ENCODE data around the gene SMARCD1. TPM values are rescaled to one million over a fixed set of nuclear protein-coding genes. Genes with fewer than 3 reads are reported as not detected.

Gene SMARCD1
- total and polyA plus RNA-seq, 11 donors = 8.5 to 35.7 (median 19.3) TPM

- Histone ChIP-seq H3K4me1 (peaks cover 0 to 8% (median 2%) of the 10 kb centered on the region in 12 donors), H3K4me3 (no peak overlapping the region), H3K27ac (no peak overlapping the region), H3K27me3 (no peaks in the 10 kb centered on the region), H3K9me3 (no peaks in the 10 kb centered on the region), H3K36me3 (no peaks in the 10 kb centered on the region)
- TF ChIP-seq CTCF (IDR thresholded peaks at IDR 0.05) = no peak
- no peak for TF ChIP-seq POLR2A (IDR thresholded peaks at IDR 0.05)
- ATAC-seq = no peak
- no peak for DNase-seq
- intact Hi-C loops (cut with DNase I) = loop anchor here in 8 of 10 donors (1.0 to 10.0 kb wide), 6 partner anchors 99 to 329 kb away; partner anchors contain the start of gene LARP4 (in 1 of the 8)
- WGBS, 4 donors = 86 to 100% (median 99%) methylated on average over 1 of the region's 1 CpG
Observed at GRCh38 chr12:50075808-50076170, 9.4 kb upstream of the SMARCD1 start.

GRCh38 chr12:50077099-50077498 is 8.0 kb upstream of the SMARCD1 start:
- DNase-seq = no peak
- H3K9me3 ChIP-seq = no peaks in the 10 kb centered on the region
- H3K36me3 ChIP-seq = no peaks in the 10 kb centered on the region
- intact Hi-C loops (cut with DNase I) = loop anchor here in 6 of 10 donors (10.0 kb wide), 3 partner anchors 238 to 328 kb away; partner anchors contain the start of gene LARP4 (in 1 of the 6)
- TF ChIP-seq CTCF (IDR thresholded peaks at IDR 0.05) = no peak
- TF ChIP-seq POLR2A (IDR thresholded peaks at IDR 0.05) = no peak
- no peak for ATAC-seq
- H3K4me1 ChIP-seq = peaks cover 0 to 10% (median 0%) of the 10 kb centered on the region in 12 donors
- WGBS, 4 donors = 85 to 92% (median 90%) methylated on average over 12 of the region's 12 CpGs
- H3K27ac ChIP-seq = no peak overlapping the region
- no peak overlapping the region for H3K4me3 ChIP-seq
- no peaks in the 10 kb centered on the region for H3K27me3 ChIP-seq

GRCh38 chr12:50078281-50078680 is 6.9 kb upstream of the SMARCD1 start:
- DNase-seq (no peak), ATAC-seq (no peak)
- no peaks in the 10 kb centered on the region for H3K36me3 ChIP-seq
- intact Hi-C loops (cut with DNase I) = loop anchor here in 6 of 10 donors (10.0 kb wide), 3 partner anchors 237 to 327 kb away; partner anchors contain the start of gene LARP4 (in 1 of the 6)
- no peaks in the 10 kb centered on the region for H3K27me3 ChIP-seq
- no peaks in the 10 kb centered on the region for H3K9me3 ChIP-seq
- TF ChIP-seq POLR2A (IDR thresholded peaks at IDR 0.05) (no peak), CTCF (IDR thresholded peaks at IDR 0.05) (no peak)
- no peak overlapping the region for H3K4me3 ChIP-seq
- WGBS, 4 donors = 95 to 98% (median 96%) methylated on average over 10 of the region's 10 CpGs
- no peak overlapping the region for H3K27ac ChIP-seq
- H3K4me1 ChIP-seq = peaks cover 0 to 10% (median 0%) of the 10 kb centered on the region in 12 donors

GRCh38 chr12:50079771-50080170 is 5.4 kb upstream of the SMARCD1 start:
- intact Hi-C loops (cut with DNase I) = loop anchor here in 9 of 10 donors (10.0 kb wide), 3 partner anchors 235 to 325 kb away; partner anchors contain the start of gene LARP4 (in 1 of the 9)

More at GRCh38 chr12:50079771-50080170, 5.4 kb upstream of the SMARCD1 start:
- Histone ChIP-seq H3K27me3 (no peaks in the 10 kb centered on the region), H3K4me3 (no peak overlapping the region), H3K36me3 (no peaks in the 10 kb centered on the region), H3K27ac (no peak overlapping the region), H3K9me3 (no peaks in the 10 kb centered on the region), H3K4me1 (peaks cover 0 to 17% (median 8%) of the 10 kb centered on the region in 12 donors)
- no peak for DNase-seq
- no peak for ATAC-seq
- TF ChIP-seq POLR2A (IDR thresholded peaks at IDR 0.05) (no peak), CTCF (IDR thresholded peaks at IDR 0.05) (no peak)
- WGBS, 4 donors = 87 to 90% (median 88%) methylated on average over 5 of the region's 5 CpGs
